Liver (tissue), 3 donors: ENCODE measurements around the gene TRIO.

ENCODE experiments used
- CTCF ChIP-seq: fragments of 150-350 bp; IDR thresholded peaks from 2 replicates; pipeline ENCODE4 v1.5.1; 2017; ENCODE audit warnings: improper control_type of control experiment, low read depth, low read length; ENCODE audit not compliant: missing input control
- GABPA ChIP-seq, 2 donors: IDR thresholded peaks in 1 of 2; conservative IDR thresholded peaks in 1 of 2; 2 replicates each; pipeline ENCODE4 v1.6.1; 2016; ENCODE audit warnings: antibody characterized with exemption in 2 of 2, mild to moderate bottlenecking in 1 of 2, moderate library complexity in 1 of 2
- JUND ChIP-seq, 2 donors: IDR thresholded peaks; 2 replicates each; pipeline ENCODE4 v1.6.1; 2016; ENCODE audit warnings: antibody characterized with exemption in 2 of 2
- MAX ChIP-seq: IDR thresholded peaks from 2 replicates; pipeline ENCODE4 v1.6.1; 2016; ENCODE audit warnings: antibody characterized with exemption
- RAD21 ChIP-seq, 2 donors: IDR thresholded peaks; 2 replicates each; pipeline ENCODE4 v1.6.1; 2016; ENCODE audit warnings: antibody characterized with exemption in 2 of 2, mild to moderate bottlenecking in 2 of 2
- TAF1 ChIP-seq: conservative IDR thresholded peaks from 2 replicates; pipeline ENCODE4 v1.6.1; 2016; ENCODE audit warnings: antibody characterized with exemption, mild to moderate bottlenecking
- YY1 ChIP-seq: IDR thresholded peaks from 2 replicates; pipeline ENCODE4 v1.6.1; 2016; ENCODE audit warnings: antibody characterized with exemption, mild to moderate bottlenecking
- donor health status: healthy.
- donor health status: healthy.

GRCh38 chr5:14097998-14098471 lies 45.1 kb upstream of the TRIO start:
- TF ChIP-seq MAX (no peak), CTCF (no peak), GABPA (IDR thresholded peaks at IDR 0.05 in 1 of 2, conservative IDR thresholded peaks at IDR 0.05 in 1 of 2) (no peak), YY1 (no peak), JUND (IDR thresholded peaks at IDR 0.05) (no peak), TAF1 (no peak), RAD21 (IDR thresholded peaks at IDR 0.05) (no peak)
